GM18909 (cell line): Measurements from ENCODE around the gene EDARADD.
A peak's percentile ranks its signal among the peaks of the same experiment; 100 is the strongest.

ENCODE experiments used
- ATAC-seq: cut with Tn5 transposase; IDR thresholded peaks from one replicate; pipeline ENCODE4 v1.9.1; 2021; ENCODE audit warnings: mild to moderate bottlenecking; ENCODE audit not compliant: unreplicated experiment, poor library complexity

The EDARADD gene

DNA sequence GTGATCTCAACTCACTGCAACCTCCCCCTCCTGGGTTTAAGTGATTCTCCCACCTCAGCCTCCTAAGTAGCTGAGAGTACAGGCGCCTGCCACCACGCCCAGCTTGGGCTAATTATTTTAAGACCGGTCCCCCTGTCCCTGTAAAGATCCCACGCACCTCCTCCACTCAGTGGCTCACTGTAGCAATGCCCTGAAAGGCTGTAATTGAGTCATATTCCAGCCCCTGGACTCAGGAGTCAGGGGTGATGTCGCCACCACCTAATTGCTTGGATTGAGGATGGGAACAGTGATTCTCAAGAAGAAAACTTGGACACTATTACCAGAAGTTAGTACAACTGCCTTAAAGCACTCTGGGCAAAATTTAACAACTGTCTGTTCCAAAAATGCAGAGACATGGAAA is 3.1 kb upstream of the EDARADD start:
- ATAC-seq, result no peak

- ATAC-seq, result no peak
Observed at GRCh38 chr1:236392182-236392581, 1.9 kb upstream of the EDARADD start.

GRCh38 chr1:236394879-236395229 is 768 bp downstream of the EDARADD start:
- ATAC-seq, result no peak

- peak; percentile 72 for ATAC-seq
Observed at GRCh38 chr1:236395230-236395946, 1.3 kb downstream of the EDARADD start.

DNA sequence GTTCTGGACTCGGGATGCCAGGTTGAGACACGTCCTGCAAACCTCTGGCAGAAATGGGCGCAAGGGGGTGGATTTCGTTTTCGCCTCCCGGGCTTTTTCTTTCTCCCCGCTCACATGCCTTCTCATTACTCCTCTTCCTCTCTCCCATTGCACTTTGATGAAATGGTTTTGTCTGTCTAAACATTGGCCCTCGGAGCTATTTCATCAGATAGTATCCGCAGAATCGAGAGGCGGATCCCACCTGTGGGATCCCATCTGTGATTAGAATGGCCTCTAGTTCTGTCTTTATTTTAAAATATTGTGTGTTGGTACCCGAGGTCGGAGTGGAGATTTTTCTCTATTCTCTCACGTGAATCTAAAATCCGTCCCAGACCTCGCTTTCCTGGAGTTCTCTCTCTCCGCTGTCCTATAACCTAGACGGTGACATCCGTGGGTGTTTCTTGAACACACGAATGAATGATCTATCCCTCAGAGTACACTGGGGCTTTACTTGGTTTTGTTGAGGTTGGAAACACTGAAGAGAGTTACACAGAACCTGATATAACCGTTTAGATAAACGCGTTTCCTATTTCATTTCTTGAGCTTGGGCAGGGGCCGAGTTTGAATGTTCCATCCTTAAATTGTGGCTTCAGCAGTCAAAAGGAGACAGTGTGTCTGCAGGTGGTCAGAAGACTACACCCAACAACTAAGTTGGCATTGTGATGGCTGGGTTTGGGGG is 2.0 kb downstream of the EDARADD start:
- ATAC-seq, result no peak

DNA sequence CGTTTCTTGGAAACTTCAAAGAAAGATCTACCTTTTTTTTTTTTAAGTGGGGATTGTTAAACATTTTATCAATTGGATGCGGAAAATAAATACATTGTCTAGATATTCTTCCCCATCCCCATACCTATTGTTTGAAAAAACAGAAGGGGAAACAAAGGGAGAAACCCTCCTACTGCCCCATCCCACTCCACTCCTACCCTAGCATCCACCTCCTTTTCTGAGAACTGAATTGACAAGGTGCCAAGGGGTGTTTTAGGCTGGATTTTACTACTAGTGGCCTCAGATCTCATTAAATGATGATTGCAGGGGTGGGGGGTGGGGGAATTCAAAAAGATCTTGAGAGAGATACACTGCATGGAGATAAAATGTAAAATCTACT is 2.6 kb downstream of the EDARADD start:
- ATAC-seq, result no peak

DNA sequence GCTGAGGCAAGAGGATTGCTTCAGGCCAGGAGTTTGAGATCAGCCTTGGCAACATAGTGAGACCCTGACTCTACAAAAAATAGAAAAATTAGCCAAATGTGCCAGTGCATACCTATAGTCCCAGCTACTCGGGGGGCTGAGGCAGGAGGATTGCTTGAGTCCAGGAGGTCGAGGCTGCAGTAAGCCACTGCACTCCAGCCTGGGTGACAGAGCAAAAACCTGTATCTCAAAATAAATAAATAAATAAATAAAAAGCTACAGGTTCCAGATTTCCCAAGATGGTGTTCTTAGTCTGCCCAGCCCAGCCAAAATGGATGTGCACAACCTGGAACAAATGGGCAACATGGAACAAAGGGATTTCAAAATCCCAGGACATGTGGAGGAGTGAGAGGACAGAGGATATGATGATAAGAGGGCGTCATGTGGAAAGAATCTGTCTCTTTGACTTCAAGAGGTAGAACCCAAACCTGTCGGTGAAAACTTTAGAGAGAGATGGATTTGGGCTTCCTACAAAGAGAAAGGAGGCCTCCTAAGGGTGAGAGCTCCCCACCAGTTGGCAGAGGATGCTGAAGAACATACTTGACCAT is 3.2 kb downstream of the EDARADD start:
- no peak for ATAC-seq

DNA sequence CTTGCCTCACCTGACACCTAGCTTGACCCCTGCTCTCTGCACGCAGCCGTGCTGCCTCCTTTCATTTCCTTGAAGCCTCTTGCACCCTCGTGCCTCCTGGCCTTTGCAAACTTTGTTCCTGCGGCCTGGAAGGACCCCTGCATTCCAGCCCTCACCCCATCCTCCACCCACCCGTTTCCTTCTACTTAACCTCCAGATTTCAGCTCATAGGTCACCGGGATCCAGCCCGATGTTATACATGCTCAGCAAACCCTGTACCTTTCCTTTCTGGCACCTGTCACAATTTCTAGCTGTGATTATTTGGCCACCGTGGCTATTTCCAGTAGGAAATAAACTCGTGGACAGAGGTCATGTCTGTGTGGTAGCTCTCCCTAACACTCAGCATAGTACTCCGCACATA is 4.5 kb downstream of the EDARADD start:
- ATAC-seq, result no peak

- ATAC-seq, result no peak
Observed at GRCh38 chr1:236400061-236400603, 6.0 kb downstream of the EDARADD start.

DNA sequence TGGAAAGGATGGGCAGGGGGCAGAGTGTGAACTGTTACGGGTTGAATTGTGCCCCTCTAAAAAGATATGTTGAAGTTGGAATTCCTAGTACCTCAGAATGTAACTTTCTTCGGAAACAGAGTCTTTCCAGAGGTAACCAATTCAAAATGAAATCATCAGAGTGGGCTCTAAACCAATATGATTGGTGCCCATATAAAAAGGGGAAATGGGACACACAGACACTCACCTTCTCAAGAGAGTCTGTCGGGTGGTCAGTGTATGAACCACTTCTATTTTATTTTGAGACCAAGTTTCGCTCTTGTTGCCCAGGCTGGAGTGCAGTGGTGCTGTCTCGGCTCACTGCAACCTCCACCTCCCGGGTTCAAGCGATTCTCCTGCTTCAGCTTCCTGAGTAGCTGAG is 7.6 kb downstream of the EDARADD start:
- ATAC-seq, result no peak

DNA sequence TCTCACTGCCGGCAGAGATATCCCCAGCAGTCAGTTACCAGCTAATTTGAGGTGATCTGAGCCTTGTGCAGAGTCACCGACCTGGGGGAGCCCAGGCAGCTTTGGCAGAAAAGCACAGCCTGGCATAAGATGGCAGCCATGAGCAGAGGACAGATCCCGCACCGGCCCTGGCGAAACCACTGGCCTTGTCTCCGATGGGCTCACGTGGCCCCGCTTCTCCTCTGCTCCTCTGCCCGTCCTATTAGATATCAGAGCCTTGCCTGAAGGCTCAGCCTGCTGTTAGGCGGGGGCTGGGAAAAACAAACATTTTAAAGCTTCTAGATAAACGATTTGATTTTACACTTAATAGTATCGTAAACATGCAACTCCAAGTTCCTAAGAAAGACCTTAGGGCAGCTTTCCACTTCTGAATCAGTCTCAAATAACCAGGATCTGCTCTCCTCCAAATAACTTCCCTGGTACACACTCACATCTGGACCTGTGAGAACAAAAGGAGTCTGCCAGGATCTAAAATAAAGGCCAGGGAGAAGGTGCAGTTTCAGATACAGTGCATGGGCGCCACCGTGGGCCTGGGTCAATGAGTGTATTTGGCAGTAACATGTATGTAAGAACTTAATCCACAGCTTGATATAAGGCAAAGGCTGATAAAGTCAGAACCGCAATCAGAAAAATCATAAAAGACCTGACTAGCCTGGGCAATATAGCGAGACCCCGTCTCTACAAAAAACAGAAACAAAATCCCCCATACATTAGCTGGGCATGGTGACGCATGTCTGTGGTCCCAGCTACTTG is 10.0 kb downstream of the EDARADD start:
- ATAC-seq, result no peak

DNA sequence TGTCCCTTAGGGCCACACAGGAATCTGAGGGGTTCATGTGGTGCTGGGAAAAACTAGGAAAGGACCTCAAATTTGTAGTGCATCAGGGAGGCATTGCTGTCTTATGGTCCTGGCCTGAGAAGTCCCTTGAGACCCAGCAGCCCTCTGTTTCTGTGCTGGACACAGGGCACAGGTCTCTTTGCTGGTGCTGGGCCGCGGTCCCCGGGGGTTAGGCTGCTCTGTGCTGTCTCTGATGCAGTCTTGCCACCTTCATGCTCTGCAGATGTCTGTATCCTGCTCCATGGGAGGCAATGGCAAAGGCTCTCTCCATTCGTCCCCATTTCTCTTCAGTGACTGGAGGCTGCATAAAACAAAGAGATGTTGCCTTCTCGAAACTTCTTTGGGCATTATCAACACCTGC is 13.0 kb downstream of the EDARADD start:
- no peak for ATAC-seq

DNA sequence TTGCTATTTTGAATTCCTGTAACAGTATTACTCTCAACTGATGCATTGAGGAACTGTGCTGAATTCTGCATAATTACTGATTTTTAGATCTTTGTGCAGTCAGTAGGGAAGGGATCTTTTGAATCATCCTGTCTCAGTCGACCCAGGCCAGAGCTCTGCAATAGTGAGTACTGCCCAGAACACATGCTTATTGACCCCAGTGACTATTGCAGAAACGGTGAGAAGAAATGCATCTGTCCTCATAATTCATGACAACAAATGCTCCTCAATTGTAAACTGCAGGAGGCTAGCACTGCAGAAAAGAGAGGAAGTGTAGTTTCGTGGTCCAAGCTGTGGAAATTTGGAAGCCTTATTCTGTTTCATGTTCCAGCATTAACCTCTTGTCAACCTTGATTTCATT is 19.6 kb downstream of the EDARADD start:
- ATAC-seq, result no peak

DNA sequence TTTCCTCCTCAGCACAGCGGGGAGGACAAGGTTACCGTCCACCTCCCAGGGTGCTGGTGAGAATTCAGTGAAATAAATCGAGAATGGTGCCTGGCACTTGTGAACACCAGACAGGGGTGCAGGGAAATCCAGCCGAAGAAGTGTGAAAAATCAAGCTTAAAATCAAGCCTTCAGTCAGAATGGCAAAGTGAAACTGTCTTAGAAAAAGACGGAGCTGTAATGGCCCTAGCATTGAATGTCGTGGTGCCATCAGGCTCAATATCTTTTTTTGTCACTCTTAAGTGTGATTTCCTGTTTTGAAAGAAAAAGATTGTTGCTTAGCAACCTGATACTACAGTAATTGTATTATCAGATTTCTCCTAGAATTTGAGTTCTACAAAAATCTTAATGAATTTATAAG is 22.1 kb downstream of the EDARADD start:
- ATAC-seq, result no peak

GRCh38 chr1:236417336-236417735 is 23.2 kb downstream of the EDARADD start:
- ATAC-seq, result no peak

DNA sequence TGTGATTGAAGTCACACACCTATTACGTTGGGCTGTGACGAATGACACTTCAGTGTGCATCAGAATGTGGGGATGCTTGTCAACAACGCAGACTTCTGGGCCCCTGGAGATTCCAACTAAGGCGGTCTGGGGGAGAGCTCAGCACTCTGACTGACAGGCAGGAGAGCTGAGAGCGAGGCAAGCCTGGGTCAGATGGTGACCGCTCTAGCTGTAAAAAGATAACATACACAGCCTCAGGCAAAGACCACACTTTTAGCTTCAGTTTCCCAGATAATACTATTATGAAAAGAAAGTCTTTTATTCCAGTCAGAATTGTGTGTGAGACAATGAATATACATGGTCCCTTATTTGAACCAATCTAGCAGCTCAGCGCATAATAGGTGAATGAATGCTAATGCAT is 25.4 kb downstream of the EDARADD start:
- ATAC-seq, result no peak

DNA sequence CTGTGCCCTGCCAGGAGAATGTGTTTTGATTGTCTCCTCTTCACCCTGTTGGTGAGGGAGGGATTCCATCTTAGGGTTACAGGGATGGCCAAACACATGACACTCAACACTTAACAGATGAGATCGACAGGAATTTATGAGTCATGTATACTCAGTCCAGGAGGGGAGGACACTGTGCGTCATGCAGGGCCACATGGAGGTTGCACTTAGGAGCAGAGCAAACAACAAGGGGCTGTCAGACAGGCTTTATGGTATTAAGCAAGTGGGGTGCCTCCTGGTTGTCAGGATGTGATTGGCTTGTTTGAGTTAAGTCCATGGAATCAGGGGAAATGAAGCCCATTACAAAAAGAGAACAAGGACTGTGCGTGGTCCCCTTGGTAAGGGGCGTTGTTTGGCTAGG is 26.9 kb downstream of the EDARADD start:
- no peak for ATAC-seq

DNA sequence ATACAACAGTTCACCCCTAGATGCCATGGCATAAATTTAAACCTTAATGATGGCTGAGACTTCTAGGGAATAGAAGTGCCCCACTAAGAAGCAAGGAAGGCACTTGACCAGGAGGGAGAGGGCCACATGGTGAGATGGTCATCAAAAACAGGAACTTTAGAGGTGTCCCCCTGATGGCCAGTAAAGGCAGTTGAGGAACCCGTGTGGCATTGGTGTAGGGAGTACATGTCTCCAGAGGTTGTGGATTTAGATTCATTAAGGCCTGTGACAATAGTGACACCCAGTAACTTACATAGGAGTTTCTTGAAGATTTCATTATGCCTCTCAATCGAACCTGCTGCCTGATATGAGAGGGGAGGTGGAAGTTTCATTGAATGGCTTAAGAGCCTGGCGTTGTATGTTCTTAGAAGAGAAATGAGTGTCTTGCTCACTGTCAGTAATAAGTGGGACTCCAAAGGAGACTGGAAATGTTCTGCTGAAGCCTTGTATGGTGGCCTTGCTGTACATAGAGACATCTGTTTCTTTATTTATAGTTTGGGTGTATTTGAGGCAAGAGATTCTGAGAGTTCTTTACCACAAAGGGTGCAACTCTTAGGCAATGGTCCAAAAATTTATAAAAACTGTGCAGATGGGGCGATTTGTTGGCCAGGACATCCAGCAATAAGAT is 27.9 kb downstream of the EDARADD start:
- ATAC-seq, result no peak

- no peak for ATAC-seq
Observed at GRCh38 chr1:236422517-236422876, 28.4 kb downstream of the EDARADD start.

DNA sequence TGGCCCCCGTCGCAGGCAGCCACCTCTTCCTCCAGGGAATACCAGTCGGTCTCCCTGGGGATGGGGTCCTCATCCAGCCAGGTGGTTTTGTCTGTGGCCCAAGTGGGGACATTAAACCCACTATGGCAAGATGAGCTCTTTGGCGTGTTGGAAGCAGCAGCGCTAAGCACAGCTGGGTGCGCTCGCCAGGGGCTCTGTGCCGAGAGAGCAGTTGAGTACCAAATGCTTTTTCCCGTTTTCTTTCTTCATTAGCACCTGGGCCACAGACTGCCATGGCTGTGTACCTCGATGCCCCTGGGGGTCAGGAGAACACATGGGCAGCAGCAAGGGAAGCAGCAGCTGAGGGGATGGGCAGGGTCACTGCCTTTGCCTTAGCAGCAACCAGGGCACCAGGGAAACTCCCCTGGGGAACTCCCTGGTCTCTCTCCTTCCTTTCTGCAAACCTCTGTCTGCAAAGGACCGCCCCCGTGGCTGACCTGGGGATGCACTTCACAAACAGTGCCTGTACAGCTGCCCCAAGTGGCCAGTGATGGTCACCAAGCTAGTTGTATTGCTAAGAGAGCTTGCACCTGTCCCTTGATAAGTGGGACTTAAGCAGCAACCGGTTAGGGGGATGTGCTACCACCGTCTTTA is 31.1 kb downstream of the EDARADD start:
- ATAC-seq, result peak; percentile 96
